ENCODE results near the gene CHDH.

CHDH gene

DNA sequence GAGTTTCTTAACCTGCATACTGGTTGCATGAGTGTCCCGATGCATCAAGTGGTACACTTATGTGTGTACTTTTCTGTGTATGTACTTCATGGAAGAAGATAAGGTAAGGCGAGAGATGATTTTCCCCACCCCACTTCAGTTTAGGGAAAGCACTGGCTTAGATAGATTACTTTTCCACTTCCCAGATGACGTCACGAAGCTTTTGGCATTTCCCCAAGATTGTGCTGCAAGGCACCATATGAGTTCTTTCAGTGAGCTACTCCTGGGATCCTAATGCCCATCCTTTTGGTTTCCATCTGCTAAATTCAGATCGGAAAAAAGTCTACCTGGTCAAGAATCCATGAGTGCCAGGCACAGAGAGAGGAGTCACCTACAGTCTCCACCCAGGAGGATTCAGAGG lies 4.7 kb upstream of the CHDH start:
- no peak for DNase-seq (ENCODE audit: low read depth)

- DNase-seq (ENCODE audit: low read depth) = no peak
Measured at GRCh38 chr3:53849916-53850315, 3.7 kb upstream of the CHDH start.

GRCh38 chr3:53846851-53847155 lies 584 bp upstream of the CHDH start:
- no peak for DNase-seq (ENCODE audit: low read depth)

- DNase-seq (ENCODE audit: low read depth) = no peak
Measured at GRCh38 chr3:53845881-53846133, 412 bp downstream of the CHDH start.

- DNase-seq (ENCODE audit: low read depth) = no peak
Measured at GRCh38 chr3:53845103-53845880, 927 bp downstream of the CHDH start.

- DNase-seq (ENCODE audit: low read depth) = no peak
Measured at GRCh38 chr3:53844262-53845102, 1.7 kb downstream of the CHDH start.

DNA sequence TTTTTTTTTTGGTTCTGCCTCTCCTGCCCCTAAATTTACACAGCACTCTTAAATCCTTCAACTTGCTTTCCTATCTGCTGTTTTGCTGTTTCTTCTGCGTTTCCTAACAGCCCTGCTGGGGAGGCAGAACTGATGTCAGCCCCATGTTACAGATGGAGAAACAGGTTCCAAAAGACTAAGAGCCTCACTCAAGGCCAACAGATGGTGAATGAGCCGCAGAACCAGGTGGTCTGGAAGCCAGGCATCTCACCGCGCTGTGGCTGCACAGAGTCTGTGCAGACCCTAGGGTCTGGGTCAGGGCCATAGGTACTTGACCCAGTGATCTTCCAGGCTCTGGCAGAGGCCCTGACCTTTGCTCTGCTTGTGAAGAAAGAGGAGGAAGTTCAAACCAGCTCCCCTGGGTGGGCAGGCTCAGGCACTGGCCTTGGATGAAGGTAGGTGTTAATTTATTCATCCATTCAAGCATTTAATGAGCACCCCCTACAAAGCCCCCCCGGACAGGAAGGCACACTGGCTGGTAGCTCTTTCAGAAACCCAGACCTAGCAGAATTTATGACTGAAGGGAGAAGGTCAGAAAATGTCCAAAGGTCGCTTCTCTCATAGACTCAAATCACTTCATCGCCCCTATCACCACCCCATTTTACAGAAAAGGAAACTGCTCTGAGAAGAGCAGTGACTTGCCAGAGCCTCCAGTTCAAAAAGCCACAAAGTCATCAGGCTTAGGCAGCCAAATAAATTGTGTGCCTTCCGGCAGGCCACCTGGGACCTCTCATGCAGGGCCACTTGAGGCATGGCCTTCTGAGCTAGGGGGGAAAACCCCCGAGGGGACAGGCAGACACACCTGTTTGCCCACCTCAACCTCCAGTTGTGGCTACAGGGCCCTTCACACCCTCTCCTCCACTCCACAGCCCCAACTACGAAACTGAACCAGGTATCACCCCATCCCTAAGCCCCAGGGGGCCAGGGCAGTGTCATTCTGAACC lies 2.7 kb downstream of the CHDH start:
- DNase-seq (ENCODE audit: low read depth) = no peak

DNA sequence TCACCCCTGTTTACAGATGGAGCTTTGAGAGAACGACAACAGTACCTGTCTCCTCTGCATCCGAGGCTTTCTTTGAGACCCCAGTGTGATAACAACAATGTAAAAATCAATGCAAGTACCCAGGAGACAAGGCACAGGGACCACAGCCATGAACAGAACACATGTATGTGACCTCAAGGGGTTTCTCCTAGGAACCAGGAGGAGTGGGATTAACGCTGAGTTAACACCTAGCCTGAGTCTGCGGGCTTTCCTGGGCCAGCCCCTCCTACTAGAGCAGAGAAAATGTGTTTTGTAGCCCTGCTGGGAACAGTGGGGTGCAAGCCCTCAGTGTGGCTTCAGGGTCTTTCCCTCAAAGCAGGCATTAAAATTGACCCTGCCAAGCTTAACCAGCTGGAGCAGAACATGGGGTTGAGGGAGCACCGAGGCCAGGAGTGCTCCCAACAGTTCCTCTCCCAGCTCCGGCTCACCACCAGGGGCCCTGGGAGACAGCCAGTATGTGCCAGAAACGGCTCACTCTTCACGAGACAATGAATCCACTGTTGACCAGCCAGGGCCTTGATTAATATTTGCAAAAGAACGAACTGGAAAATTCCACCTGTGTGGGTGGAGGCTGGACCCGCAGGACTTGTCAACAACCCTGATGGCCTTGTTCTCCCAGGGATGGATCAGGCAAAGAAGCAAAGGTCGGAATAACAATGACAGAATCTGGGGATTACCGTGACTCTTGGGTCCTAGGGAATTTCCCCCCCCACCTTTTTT lies 3.6 kb downstream of the CHDH start:
- no peak for DNase-seq (ENCODE audit: low read depth)

DNA sequence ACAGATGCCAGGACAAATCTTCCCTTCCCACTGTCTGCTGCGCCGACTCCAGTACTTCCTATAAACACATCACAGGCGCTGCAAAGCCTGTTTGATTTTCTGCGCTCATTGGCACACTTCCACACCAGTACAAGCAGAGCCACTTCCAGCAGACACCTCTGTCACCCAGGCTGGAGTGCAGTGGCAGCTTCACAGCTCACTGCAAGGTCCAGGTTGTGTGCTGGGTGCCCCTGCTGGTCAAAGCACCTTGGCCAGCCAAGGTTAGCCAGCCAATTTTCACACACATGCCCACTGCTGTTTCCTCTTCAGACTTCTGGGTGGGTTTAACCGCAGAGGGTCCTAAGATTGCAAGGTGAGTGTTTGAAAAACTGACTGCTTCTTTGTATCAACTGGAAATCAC lies 4.9 kb downstream of the CHDH start:
- no peak for DNase-seq (ENCODE audit: low read depth)

DNA sequence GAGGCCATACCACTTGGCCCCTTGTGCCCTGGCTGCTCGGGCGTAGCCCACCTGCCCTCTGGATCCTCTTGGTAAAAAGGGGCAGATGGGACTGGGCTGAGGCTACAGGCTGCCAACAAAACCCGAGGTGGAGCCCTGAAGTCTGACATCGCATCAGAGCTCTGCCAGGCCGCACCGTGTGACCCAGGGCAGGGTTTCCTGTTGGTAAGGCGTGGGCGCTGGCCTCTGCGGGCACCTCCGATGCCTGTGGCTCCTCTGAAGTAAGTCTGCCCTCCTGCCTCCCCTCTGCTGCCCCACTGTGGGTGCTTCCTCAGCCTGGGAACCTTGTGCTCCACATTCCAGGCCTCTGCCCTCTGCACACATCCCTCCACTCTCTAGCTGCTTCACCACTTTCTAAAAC lies 8.9 kb downstream of the CHDH start:
- DNase-seq (ENCODE audit: low read depth) = no peak

- no peak for DNase-seq (ENCODE audit: low read depth)
Measured at GRCh38 chr3:53836084-53836872, 9.9 kb downstream of the CHDH start.

- no peak for DNase-seq (ENCODE audit: low read depth)
Measured at GRCh38 chr3:53835257-53835656, 11.0 kb downstream of the CHDH start.

- DNase-seq (ENCODE audit: low read depth) = no peak
Measured at GRCh38 chr3:53834429-53835095, 11.7 kb downstream of the CHDH start.

GRCh38 chr3:53833700-53834099 lies 12.5 kb downstream of the CHDH start:
- no peak for DNase-seq (ENCODE audit: low read depth)

DNA sequence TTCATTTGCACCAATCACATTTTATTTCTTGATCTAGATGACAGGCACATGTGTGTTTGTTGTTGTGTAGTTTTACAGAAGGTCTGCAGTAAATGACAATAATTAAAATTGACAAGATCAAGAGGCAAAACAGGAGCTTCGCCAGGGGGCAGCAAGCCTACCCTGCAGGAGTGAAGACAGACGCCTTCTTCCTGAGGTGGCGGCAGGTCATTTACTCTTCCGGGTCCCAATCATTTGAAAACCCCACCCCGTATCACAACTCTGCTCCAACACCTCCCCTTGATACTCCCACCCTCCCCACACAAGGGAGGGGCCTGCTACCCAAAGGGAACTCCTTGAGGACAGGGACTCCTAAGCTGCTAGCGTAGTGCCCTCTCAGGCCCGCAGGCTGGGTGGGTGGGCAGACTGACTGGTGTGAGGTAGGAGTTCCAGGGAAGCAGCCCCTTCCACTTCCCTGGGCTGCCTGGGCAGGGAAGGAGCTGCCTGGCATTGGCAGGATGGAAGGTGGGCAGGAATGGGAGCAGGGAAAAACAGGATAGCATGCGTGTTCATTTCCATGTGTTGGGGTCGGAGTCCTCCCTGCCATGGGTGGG lies 13.1 kb downstream of the CHDH start:
- DNase-seq (ENCODE audit: low read depth) = no peak

DNA sequence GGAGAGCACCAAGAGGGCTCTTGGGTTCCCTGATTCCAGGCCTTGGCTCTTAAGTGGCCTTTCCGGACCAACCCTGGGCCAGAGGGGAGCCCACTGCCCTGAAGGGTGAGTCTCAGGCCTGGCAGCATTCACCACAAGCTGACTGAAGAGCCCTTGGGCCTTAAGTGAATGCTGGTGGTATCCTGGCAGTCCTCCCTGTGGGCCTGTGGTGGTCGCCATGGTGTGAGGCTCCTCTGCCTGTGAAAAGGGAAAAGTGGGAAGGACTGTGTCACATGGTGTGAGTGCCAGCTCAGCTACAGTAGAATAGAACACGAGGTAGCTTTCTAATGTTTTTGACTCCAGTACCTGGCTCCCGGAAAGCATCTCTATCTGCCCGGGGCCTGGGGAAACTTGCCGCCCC lies 15.3 kb downstream of the CHDH start:
- DNase-seq (ENCODE audit: low read depth) = no peak

DNA sequence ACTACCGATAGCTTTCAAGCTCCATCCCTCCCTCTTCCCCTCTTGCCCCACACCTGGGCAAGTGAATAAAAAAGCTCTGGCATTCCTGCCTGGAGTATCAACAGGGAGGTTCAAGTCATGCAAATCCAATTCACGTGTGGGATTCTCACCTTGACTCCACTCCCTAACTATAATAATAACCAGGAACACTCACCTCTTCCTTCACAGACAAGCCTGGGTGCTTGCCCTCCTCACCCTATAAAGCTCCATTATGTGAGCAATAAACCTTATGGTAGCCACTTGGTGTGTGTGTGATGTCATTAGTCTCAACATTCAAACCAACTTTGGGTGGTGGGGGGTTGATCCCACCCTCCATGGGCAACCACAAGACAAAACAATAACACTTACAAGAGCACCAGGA lies 16.6 kb downstream of the CHDH start:
- no peak for DNase-seq (ENCODE audit: low read depth)

DNA sequence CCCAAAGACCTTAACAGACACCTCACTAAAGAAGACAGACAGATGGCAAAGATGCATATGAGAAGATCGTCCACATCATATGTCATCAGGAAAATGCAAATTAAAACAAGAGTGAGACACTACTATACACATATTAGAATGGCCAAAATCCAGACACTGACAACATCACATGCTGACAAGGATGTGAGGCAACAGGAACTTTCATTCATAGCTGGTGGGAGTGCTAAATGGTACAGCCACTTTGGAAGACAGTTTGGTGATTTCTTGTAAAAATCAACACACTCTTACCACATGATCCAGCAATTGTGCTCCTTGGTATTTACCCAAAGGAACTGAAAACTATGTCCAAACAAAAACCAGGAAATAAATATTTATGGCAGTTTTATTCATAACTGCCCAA lies 17.6 kb downstream of the CHDH start:
- no peak for DNase-seq (ENCODE audit: low read depth)

- DNase-seq (ENCODE audit: low read depth) = no peak
Measured at GRCh38 chr3:53826048-53826447, 20.2 kb downstream of the CHDH start.

DNA sequence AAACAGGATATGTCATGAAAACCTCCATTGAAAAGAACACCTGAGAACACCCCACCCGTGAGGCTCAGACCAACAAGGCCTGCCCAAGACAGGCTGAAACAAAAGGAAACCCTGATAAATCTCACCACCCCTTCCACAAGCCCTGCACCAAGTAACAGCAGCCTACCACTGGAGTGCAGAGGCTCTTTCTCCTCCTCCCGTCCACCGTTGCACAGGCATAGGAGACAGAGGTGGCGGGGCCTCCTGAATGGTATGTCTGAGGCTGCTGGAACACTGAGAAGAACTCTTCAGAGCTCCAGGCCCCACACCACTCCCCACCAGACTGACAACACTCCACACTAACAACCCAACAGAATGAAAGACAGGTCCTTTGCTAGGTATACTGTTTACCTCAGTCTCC lies 21.4 kb downstream of the CHDH start:
- DNase-seq (ENCODE audit: low read depth) = no peak
